ENCODE measurements around the gene RIT2. TPM values are rescaled to one million over a fixed set of nuclear protein-coding genes. Genes with fewer than 3 reads are reported as not detected.

Gene RIT2
- total RNA-seq, 2 donors from 2014 or later, result not detected

- H3K9me3 Mint-ChIP-seq, result peaks cover 7% of the 10 kb centered on the region
Measured at GRCh38 chr18:42953306-42953705, 162.2 kb downstream of the RIT2 start.

GRCh38 chr18:42950732-42951131, 164.8 kb downstream of the RIT2 start:
- H3K4me3 Mint-ChIP-seq, result no peak overlapping the region
- ATAC-seq (replicated peaks), result no peak
- no peaks in the 10 kb centered on the region for H3K27me3 Mint-ChIP-seq
- H3K36me3 Mint-ChIP-seq (ENCODE audit: low read depth), result no peaks in the 10 kb centered on the region
- H3K9me3 Mint-ChIP-seq, result peaks cover 7% of the 10 kb centered on the region
- no peak overlapping the region for H3K27ac Mint-ChIP-seq
- H3K4me1 Mint-ChIP-seq, result no peaks in the 10 kb centered on the region

More at GRCh38 chr18:42953306-42953705, 162.2 kb downstream of the RIT2 start:
- Mint-ChIP-seq H3K36me3 (ENCODE audit: low read depth) (no peaks in the 10 kb centered on the region), H3K4me1 (no peaks in the 10 kb centered on the region), H3K4me3 (no peak overlapping the region), H3K27ac (no peak overlapping the region), H3K27me3 (no peaks in the 10 kb centered on the region)
- no peak for ATAC-seq (replicated peaks)

DNA sequence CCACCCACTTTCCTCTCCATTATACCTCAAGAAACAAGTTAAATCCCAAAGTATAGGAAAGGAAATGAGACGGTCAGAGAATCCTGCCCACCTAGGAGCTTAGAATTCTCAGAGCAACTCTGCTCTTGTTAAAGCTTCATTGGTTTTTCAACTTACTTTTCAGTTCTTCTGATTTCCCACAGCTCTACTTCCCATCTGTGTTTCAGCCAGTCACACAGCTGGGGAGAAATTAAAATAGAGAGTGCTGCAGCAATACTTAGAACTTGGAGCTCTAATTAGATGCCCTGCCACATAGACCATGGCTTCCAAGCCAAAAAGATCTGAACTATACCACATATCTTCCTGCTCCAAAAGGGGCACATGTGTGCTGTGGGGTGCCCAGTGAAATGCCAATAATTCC, 166.7 kb downstream of the RIT2 start:
- no peak for ATAC-seq (replicated peaks)
- H3K9me3 Mint-ChIP-seq, result peaks cover 7% of the 10 kb centered on the region
- no peak overlapping the region for H3K4me3 Mint-ChIP-seq
- H3K4me1 Mint-ChIP-seq, result no peaks in the 10 kb centered on the region
- no peak overlapping the region for H3K27ac Mint-ChIP-seq
- H3K27me3 Mint-ChIP-seq, result no peaks in the 10 kb centered on the region
- no peaks in the 10 kb centered on the region for H3K36me3 Mint-ChIP-seq (ENCODE audit: low read depth)

DNA sequence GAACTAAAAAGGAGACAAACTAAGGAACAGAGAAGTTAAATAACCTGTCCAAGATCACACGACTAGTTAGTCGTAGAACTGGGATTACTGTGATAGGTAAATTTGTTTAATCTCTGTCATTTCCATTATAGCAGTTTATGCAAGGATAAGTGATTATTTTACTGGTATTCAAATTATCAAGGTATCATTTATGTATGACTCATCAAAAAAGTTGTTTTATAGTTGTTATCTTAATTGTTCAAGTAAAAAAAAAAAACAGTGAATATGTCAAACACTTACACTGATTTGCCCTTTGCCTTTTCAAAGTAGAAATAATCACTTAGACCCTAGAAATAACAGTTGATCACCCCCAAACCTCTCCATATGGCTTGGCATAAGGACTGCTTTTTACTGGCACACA, 173.6 kb downstream of the RIT2 start:
- Mint-ChIP-seq H3K36me3 (ENCODE audit: low read depth) (no peaks in the 10 kb centered on the region), H3K27ac (no peak overlapping the region), H3K4me3 (no peak overlapping the region), H3K27me3 (no peaks in the 10 kb centered on the region), H3K4me1 (no peaks in the 10 kb centered on the region), H3K9me3 (peaks cover 9% of the 10 kb centered on the region)
- ATAC-seq (replicated peaks), result no peak

DNA sequence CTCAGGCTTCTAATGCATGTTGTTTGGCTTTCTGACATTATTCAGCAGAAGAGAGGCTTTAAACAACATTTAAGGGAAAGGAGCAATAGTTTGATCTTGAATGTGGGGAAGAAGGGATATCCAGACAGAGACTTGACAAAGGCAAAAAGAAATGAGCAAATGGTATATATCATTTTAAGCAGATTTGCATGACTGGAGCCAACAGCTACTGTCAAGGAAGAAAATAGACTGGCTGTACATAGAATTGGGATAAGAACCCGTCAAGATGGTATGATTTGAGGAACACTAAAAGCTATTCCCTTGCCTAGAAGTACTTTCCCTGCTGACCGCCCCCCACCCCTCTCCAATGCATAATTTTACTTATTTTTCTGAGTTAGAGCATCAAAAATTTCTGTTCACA, 174.5 kb downstream of the RIT2 start:
- H3K27ac Mint-ChIP-seq, result no peak overlapping the region
- no peak for ATAC-seq (replicated peaks)
- H3K4me1 Mint-ChIP-seq, result no peaks in the 10 kb centered on the region
- H3K4me3 Mint-ChIP-seq, result no peak overlapping the region
- H3K9me3 Mint-ChIP-seq, result peaks cover 13% of the 10 kb centered on the region
- H3K36me3 Mint-ChIP-seq (ENCODE audit: low read depth), result no peaks in the 10 kb centered on the region
- H3K27me3 Mint-ChIP-seq, result no peaks in the 10 kb centered on the region

- Mint-ChIP-seq H3K4me3 (no peak overlapping the region), H3K4me1 (no peaks in the 10 kb centered on the region), H3K27ac (no peak overlapping the region), H3K36me3 (ENCODE audit: low read depth) (no peaks in the 10 kb centered on the region), H3K9me3 (peaks cover 14% of the 10 kb centered on the region), H3K27me3 (no peaks in the 10 kb centered on the region)
- ATAC-seq (replicated peaks), result no peak
Measured at GRCh38 chr18:42937436-42937835, 178.0 kb downstream of the RIT2 start.

DNA sequence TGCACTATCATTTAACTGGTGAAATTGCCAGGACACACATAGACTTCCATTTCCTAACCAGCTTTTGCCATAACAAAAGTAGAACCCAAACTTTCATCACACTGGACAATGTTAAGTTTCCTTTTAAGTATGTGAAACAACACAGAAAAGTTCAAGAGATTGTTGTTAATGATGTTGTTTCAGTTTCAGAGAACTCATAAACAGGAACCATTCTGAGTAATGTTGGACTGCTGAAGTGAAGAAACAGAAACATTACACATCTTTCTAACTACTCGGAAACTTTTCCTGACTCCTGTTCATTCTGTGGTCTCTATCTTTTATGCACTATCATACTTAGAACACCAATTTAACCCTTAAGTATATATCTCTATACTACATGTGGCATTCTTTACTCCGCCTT, 179.2 kb downstream of the RIT2 start:
- H3K27ac Mint-ChIP-seq, result no peak overlapping the region
- H3K36me3 Mint-ChIP-seq (ENCODE audit: low read depth), result no peaks in the 10 kb centered on the region
- H3K4me1 Mint-ChIP-seq, result no peaks in the 10 kb centered on the region
- no peak overlapping the region for H3K4me3 Mint-ChIP-seq
- no peaks in the 10 kb centered on the region for H3K27me3 Mint-ChIP-seq
- ATAC-seq (replicated peaks), result no peak
- peaks cover 11% of the 10 kb centered on the region for H3K9me3 Mint-ChIP-seq

GRCh38 chr18:42931491-42931890, 184.0 kb downstream of the RIT2 start:
- Mint-ChIP-seq H3K27me3 (no peaks in the 10 kb centered on the region), H3K27ac (no peak overlapping the region), H3K9me3 (peaks cover 14% of the 10 kb centered on the region), H3K36me3 (ENCODE audit: low read depth) (no peaks in the 10 kb centered on the region), H3K4me3 (no peak overlapping the region), H3K4me1 (no peaks in the 10 kb centered on the region)
- ATAC-seq (replicated peaks), result no peak

GRCh38 chr18:42929857-42930256, 185.6 kb downstream of the RIT2 start:
- Mint-ChIP-seq H3K27me3 (no peaks in the 10 kb centered on the region), H3K4me1 (no peaks in the 10 kb centered on the region), H3K27ac (no peak overlapping the region)

DNA sequence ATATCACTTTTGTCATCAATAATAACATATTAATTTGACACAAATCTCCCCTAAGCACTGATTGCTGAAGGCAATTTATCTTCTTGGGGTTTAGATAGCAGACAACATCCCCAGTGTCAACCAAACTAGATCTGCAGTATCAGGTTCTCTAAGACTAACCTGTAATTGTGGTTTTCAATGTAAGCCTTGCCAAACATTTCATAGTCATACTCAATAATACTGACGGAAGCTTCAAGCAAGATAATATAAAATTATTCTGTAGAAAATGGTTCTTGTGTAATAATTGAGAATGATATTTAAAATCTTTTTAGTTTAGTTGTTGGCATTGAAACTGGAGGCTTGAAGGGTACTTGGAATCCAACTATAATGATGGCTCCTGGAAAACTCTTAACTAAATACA, 186.3 kb downstream of the RIT2 start:
- Mint-ChIP-seq H3K9me3 (peaks cover 7% of the 10 kb centered on the region), H3K36me3 (ENCODE audit: low read depth) (no peaks in the 10 kb centered on the region), H3K4me1 (no peaks in the 10 kb centered on the region), H3K27me3 (no peaks in the 10 kb centered on the region), H3K27ac (no peak overlapping the region), H3K4me3 (no peak overlapping the region)
- no peak for ATAC-seq (replicated peaks)

More at GRCh38 chr18:42929857-42930256, 185.6 kb downstream of the RIT2 start:
- Mint-ChIP-seq H3K4me3 (no peak overlapping the region), H3K36me3 (ENCODE audit: low read depth) (no peaks in the 10 kb centered on the region), H3K9me3 (peaks cover 7% of the 10 kb centered on the region)
- no peak for ATAC-seq (replicated peaks)

DNA sequence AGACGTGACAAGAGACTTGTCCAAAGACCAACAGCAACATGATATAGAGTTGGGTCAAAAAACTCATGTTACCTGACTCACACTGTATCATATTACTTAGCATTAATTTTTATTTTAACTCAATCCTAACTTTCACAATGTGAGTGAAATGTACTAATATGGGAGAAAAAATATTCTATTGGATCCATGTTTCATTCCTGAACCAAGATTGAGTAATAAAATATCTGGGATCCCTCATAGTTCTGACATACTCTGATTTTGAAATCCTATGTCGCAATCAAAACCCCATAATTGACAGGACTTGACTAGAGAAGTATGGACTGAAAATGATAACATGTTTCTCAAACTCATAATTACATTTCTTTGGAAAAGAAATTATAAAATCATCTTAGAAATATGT, 190.4 kb downstream of the RIT2 start:
- no peak for ATAC-seq (replicated peaks)
- no peak overlapping the region for H3K27ac Mint-ChIP-seq
- H3K4me1 Mint-ChIP-seq, result no peaks in the 10 kb centered on the region
- no peaks in the 10 kb centered on the region for H3K27me3 Mint-ChIP-seq
- H3K36me3 Mint-ChIP-seq (ENCODE audit: low read depth), result no peaks in the 10 kb centered on the region
- H3K4me3 Mint-ChIP-seq, result no peak overlapping the region
- H3K9me3 Mint-ChIP-seq, result peaks cover 5% of the 10 kb centered on the region

DNA sequence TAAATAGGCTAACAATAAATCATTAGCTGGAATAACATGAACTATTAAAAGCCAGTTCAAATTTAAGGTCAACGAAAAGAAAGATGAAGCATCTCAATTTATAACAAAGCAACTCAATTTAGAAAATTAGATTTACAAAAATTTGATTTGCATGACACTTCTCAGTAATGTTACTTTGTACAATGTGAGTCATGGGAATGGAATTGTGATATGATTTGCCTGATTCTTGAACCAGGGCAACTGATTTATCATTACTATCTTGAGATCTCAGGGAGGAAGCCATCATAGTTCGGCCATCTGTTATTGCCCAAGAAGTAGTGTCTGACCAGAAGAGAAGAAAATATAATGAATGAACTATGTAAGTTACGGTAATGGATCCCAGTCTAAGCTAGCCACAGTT, 193.1 kb downstream of the RIT2 start:
- H3K9me3 Mint-ChIP-seq, result peaks cover 10% of the 10 kb centered on the region
- H3K36me3 Mint-ChIP-seq (ENCODE audit: low read depth), result no peaks in the 10 kb centered on the region
- H3K27me3 Mint-ChIP-seq, result no peaks in the 10 kb centered on the region
- H3K4me1 Mint-ChIP-seq, result no peaks in the 10 kb centered on the region
- no peak overlapping the region for H3K4me3 Mint-ChIP-seq
- ATAC-seq (replicated peaks), result no peak
- H3K27ac Mint-ChIP-seq, result no peak overlapping the region

GRCh38 chr18:42921226-42921737, 194.2 kb downstream of the RIT2 start:
- no peak overlapping the region for H3K4me3 Mint-ChIP-seq
- peaks cover 10% of the 10 kb centered on the region for H3K9me3 Mint-ChIP-seq
- H3K4me1 Mint-ChIP-seq, result no peaks in the 10 kb centered on the region
- no peaks in the 10 kb centered on the region for H3K27me3 Mint-ChIP-seq
- H3K27ac Mint-ChIP-seq, result no peak overlapping the region
- no peak for ATAC-seq (replicated peaks)
- no peaks in the 10 kb centered on the region for H3K36me3 Mint-ChIP-seq (ENCODE audit: low read depth)

DNA sequence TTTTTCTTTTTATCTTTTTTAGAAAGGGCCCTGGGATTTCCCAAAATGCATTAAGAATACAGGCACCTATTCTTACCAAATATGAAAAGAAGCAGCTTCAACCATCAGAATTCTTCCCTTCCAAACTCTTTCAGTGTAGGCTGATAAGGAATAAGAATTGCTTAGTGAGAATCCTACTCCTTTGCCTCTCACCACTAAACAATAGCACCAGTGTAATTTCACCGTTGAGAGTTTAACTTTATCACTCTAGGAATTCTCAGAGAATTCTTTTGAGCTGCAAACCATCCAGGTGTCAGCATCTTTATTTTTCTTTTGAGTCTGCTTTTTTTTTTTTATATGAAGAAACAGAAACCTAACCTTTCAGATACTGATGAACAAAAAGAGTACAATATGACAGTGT, 194.9 kb downstream of the RIT2 start:
- Mint-ChIP-seq H3K4me3 (no peak overlapping the region), H3K36me3 (ENCODE audit: low read depth) (no peaks in the 10 kb centered on the region), H3K9me3 (peaks cover 10% of the 10 kb centered on the region), H3K27me3 (no peaks in the 10 kb centered on the region), H3K4me1 (no peaks in the 10 kb centered on the region), H3K27ac (no peak overlapping the region)
- no peak for ATAC-seq (replicated peaks)

- no peaks in the 10 kb centered on the region for H3K36me3 Mint-ChIP-seq (ENCODE audit: low read depth)
- no peak overlapping the region for H3K27ac Mint-ChIP-seq
- no peak overlapping the region for H3K4me3 Mint-ChIP-seq
- peaks cover 13% of the 10 kb centered on the region for H3K9me3 Mint-ChIP-seq
- no peaks in the 10 kb centered on the region for H3K4me1 Mint-ChIP-seq
- H3K27me3 Mint-ChIP-seq, result no peaks in the 10 kb centered on the region
- no peak for ATAC-seq (replicated peaks)
Measured at GRCh38 chr18:42915299-42915698, 200.2 kb downstream of the RIT2 start.

- Mint-ChIP-seq H3K9me3 (peaks cover 15% of the 10 kb centered on the region), H3K27me3 (no peaks in the 10 kb centered on the region), H3K27ac (no peak overlapping the region), H3K36me3 (ENCODE audit: low read depth) (no peaks in the 10 kb centered on the region), H3K4me1 (no peaks in the 10 kb centered on the region), H3K4me3 (no peak overlapping the region)
- no peak for ATAC-seq (replicated peaks)
Measured at GRCh38 chr18:42914476-42914875, 201.0 kb downstream of the RIT2 start.

Data from activated T-helper 17 cell treated with anti-CD3 and anti-CD28 coated beads, Interleukin-2, amount 50 U/mL, for 72 hours (primary cell).